Naive B cell (primary cell): ENCODE results near the gene GALNT4. TPM values are rescaled to one million over a fixed set of nuclear protein-coding genes. Genes with fewer than 3 reads are reported as not detected.

Source experiments
- ATAC-seq, 2 donors: fragments of 150-1000 bp; cut with Tn5 transposase; 2 replicates each; pipeline ENCODE4 v1.10.0; 2021; ENCODE audit warnings: low read depth in 2 of 2, mild to moderate bottlenecking in 2 of 2, moderate library complexity in 2 of 2
- DNase-seq: peaks from one replicate; pipeline ENCODE4 v3.0.0; 2022
- H3K27ac Mint-ChIP-seq, 6 donors: one replicate each; pipeline ENCODE4 v1.8.0; 2020 to 2022; ENCODE audit warnings: mild to moderate bottlenecking in 6 of 6, mixed read lengths in 6 of 6, moderate library complexity in 5 of 6, inconsistent platforms in 2 of 6
- H3K27me3 Mint-ChIP-seq, 3 donors: one replicate each; pipeline ENCODE4 v1.8.0; 2021 to 2022; ENCODE audit warnings: mixed read lengths in 3 of 3, mild to moderate bottlenecking in 1 of 3
- H3K36me3 Mint-ChIP-seq, 2 donors: one replicate each; pipeline ENCODE4 v1.8.0; 2020 to 2022; ENCODE audit warnings: mixed read lengths in 2 of 2, inconsistent platforms in 1 of 2, mild to moderate bottlenecking in 1 of 2
- H3K4me1 Mint-ChIP-seq, 3 donors: one replicate each; pipeline ENCODE4 v1.8.0; 2020 to 2022; ENCODE audit warnings: mixed read lengths in 3 of 3, inconsistent platforms in 1 of 3, mild to moderate bottlenecking in 1 of 3, moderate library complexity in 1 of 3
- H3K4me3 Mint-ChIP-seq, 8 donors: one replicate each; pipeline ENCODE4 v1.8.0; 2020 to 2022; ENCODE audit warnings: mild to moderate bottlenecking in 8 of 8, mixed read lengths in 8 of 8, moderate library complexity in 8 of 8, inconsistent platforms in 2 of 8
- H3K9me3 Mint-ChIP-seq, 7 donors: one replicate each; pipeline ENCODE4 v1.8.0; 2020 to 2022; ENCODE audit warnings: mixed read lengths in 7 of 7, mild to moderate bottlenecking in 5 of 7, inconsistent platforms in 2 of 7, moderate library complexity in 1 of 7
- polyA plus RNA-seq, 6 donors: library from polyadenylated mRNA; unstranded; fragments of 300-500 nt; fragmentation: Illumina TruSeq; gene quantifications; one replicate each; pipeline ENCODE4 v1.2.3, GENCODE V29; 2021; ENCODE audit warnings: low read depth in 6 of 6

Gene GALNT4
- polyA plus RNA-seq, 6 donors from 2014 or later, result 2.7 to 8.1 (median 6.6) TPM; not detected in 1

DNA sequence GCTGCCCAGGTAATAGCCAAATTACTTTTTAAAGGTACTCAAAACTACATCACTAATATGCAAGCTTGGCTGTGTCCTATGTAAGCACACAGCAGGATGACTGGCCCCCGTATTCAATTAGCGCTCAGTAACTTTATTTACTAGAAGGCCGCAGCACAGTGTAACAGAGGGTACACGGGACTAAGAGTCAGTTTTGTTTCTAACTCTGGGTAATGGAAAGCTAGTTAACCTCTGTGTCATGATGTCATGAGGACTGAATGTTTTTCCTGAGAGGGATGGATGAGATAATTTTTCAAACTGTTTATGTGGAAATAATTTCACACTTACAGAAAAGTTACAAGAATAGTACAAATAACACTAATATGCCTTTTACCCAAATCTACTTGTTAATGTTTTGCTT lies 27.1 kb downstream of the GALNT4 start:
- no peak overlapping the region for H3K4me3 Mint-ChIP-seq
- DNase-seq, result no peak
- H3K4me1 Mint-ChIP-seq, result peaks cover 41 to 53% (median 43%) of the 10 kb centered on the region in 3 donors
- no peak for ATAC-seq
- no peaks in the 10 kb centered on the region for H3K9me3 Mint-ChIP-seq
- peaks cover 17% of the 10 kb centered on the region in 2 donors for H3K36me3 Mint-ChIP-seq
- no peaks in the 10 kb centered on the region for H3K27me3 Mint-ChIP-seq
- H3K27ac Mint-ChIP-seq, result no peak overlapping the region

DNA sequence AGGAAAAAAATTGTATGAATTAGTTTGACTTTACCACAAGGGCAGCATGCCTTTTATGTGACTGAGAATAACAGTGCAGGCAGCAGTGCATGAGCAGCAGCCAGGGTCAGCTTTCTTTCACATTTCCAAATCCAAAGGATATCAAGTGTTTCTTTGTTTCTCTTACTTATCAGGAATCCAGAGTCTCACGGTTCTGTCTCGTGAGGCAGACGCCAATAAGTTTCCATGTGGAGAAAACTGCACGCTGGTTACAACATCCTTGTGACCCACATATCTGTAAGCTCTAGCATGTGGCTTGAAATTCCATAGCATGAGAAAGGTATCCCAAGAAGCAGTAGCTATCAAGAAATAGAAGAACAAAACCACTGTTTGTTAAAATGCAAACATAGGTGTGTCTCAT lies 27.6 kb downstream of the GALNT4 start:
- no peak for ATAC-seq
- no peak for DNase-seq
- Mint-ChIP-seq H3K27ac (no peak overlapping the region), H3K4me1 (peaks cover 41 to 51% (median 44%) of the 10 kb centered on the region in 3 donors), H3K36me3 (peaks cover 12 to 17% of the 10 kb centered on the region in 2 donors), H3K4me3 (no peak overlapping the region), H3K27me3 (no peaks in the 10 kb centered on the region), H3K9me3 (no peaks in the 10 kb centered on the region)

DNA sequence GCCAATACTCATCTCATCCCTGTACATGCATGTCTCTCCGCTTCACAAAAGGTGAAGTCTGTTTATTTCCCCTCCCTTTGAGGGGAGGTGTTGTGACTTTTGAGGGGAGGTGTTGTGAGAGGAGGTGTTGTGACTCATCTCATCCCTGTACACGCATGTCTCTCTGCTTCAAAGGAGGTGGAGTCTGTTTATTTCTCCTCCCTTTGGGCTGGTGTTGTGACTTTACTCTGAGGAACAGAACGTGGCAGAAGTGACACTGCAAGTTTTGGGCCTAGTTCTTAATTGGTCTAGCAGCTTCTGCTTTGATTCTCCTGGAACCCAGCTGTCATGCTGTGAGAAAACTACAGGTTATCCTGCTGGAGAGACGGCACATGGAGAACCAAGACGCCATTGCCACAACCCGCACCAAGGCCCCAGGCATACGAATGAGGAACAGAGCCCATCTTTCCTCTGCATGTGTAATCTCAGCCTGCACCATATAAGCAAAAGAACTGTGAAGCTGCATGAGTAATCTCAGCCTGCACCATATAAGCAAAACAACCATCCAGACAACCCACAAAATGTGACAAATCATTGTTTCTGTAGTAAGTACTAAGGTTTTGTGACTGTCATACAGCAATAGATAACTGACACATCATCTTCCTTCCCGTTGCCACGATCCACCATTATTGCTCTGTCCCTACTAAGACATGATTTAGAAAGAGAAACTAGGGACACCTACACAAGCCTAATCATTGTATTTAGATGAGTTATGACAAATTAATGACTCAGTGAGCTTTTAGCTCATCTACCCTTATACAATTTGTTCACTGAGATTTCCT lies 30.0 kb downstream of the GALNT4 start:
- peak overlapping the region in 7 of 8 donors; percentile 32 to 87 (median 70) for H3K4me3 Mint-ChIP-seq
- H3K4me1 Mint-ChIP-seq, result peaks cover 36 to 46% (median 42%) of the 10 kb centered on the region in 3 donors
- peak overlapping the region; percentile 16 to 97 (median 71) for H3K27ac Mint-ChIP-seq
- no peaks in the 10 kb centered on the region for H3K9me3 Mint-ChIP-seq
- H3K27me3 Mint-ChIP-seq, result no peaks in the 10 kb centered on the region
- DNase-seq (no peak), ATAC-seq (peak; percentile 21 to 46)
- peaks cover 5 to 21% of the 10 kb centered on the region in 2 donors for H3K36me3 Mint-ChIP-seq

DNA sequence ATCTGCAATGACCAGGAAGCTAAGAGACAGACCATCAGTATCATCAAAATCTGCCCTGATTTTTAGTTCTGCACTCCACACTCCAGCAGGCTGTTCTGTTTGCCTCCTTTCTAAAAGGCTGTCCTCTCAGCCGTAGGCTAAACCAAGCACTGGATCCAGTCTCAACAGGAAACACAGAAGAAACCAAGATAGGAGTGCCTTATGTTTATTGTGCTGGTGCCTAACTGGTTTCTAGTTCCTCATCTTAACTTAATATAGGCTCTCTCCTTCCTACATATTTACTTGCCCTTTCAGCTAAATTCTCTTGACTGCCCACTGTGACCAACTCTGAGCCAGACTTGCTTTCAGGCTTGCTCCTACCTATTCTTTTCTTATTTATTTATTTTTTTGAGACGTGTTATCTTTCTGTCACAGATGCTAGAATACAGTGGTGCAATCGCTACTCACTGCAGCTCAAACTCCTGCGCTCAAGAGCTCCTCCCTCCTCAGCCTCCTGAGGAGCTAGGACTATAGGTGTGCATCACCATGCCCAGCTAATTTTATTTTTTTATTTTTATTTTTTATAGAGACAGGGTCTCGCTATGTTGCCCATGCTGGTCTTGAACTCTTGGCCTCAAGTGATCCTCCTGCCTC lies 30.8 kb downstream of the GALNT4 start:
- no peaks in the 10 kb centered on the region for H3K9me3 Mint-ChIP-seq
- peaks cover 33 to 43% (median 38%) of the 10 kb centered on the region in 3 donors for H3K4me1 Mint-ChIP-seq
- peaks cover 12 to 17% of the 10 kb centered on the region in 2 donors for H3K36me3 Mint-ChIP-seq
- H3K4me3 Mint-ChIP-seq, result peak overlapping the region; percentile 9 to 87 (median 57)
- DNase-seq, result peak; percentile 30
- H3K27me3 Mint-ChIP-seq, result no peaks in the 10 kb centered on the region
- peak; percentile 78 to 91 for ATAC-seq
- H3K27ac Mint-ChIP-seq, result peak overlapping the region; percentile 75 to 90 (median 86)

- DNase-seq (no peak), ATAC-seq (no peak)
- Mint-ChIP-seq H3K9me3 (no peaks in the 10 kb centered on the region), H3K36me3 (peaks cover 13 to 16% of the 10 kb centered on the region in 2 donors), H3K27ac (peak overlapping the region; percentile 45 to 96 (median 77)), H3K4me3 (peak overlapping the region in 5 of 8 donors; percentile 8 to 81 (median 27)), H3K4me1 (peaks cover 31 to 43% (median 36%) of the 10 kb centered on the region in 3 donors), H3K27me3 (no peaks in the 10 kb centered on the region)
Measured at GRCh38 chr12:89492883-89493282, 31.7 kb downstream of the GALNT4 start.

- DNase-seq (no peak), ATAC-seq (no peak)
- Mint-ChIP-seq H3K4me1 (peaks cover 28 to 38% (median 32%) of the 10 kb centered on the region in 3 donors), H3K27ac (peak overlapping the region in 3 of 6 donors; percentile 12 to 75 (median 14)), H3K9me3 (no peaks in the 10 kb centered on the region), H3K4me3 (no peak overlapping the region), H3K27me3 (no peaks in the 10 kb centered on the region), H3K36me3 (peaks cover 20 to 27% of the 10 kb centered on the region in 2 donors)
Measured at GRCh38 chr12:89490922-89491321, 33.7 kb downstream of the GALNT4 start.

- Mint-ChIP-seq H3K27ac (no peak overlapping the region), H3K9me3 (no peaks in the 10 kb centered on the region), H3K27me3 (no peaks in the 10 kb centered on the region), H3K4me1 (peaks cover 0 to 7% (median 0%) of the 10 kb centered on the region in 3 donors), H3K4me3 (no peak overlapping the region), H3K36me3 (peaks cover 15 to 27% of the 10 kb centered on the region in 2 donors)
- ATAC-seq, result no peak
- DNase-seq, result no peak
Measured at GRCh38 chr12:89486264-89486663, 38.3 kb downstream of the GALNT4 start.

- Mint-ChIP-seq H3K27ac (peak overlapping the region in 1 of 6 donors; percentile 89), H3K27me3 (no peaks in the 10 kb centered on the region), H3K36me3 (peaks cover 9 to 22% of the 10 kb centered on the region in 2 donors), H3K9me3 (no peaks in the 10 kb centered on the region), H3K4me3 (no peak overlapping the region), H3K4me1 (peaks cover 0 to 7% (median 0%) of the 10 kb centered on the region in 3 donors)
- DNase-seq (no peak), ATAC-seq (no peak)
Measured at GRCh38 chr12:89484470-89484869, 40.1 kb downstream of the GALNT4 start.

GRCh38 chr12:89481213-89481914 lies 43.2 kb downstream of the GALNT4 start:
- Mint-ChIP-seq H3K36me3 (peaks cover 4 to 6% of the 10 kb centered on the region in 2 donors), H3K9me3 (no peaks in the 10 kb centered on the region), H3K27me3 (no peaks in the 10 kb centered on the region), H3K4me3 (no peak overlapping the region), H3K27ac (peak overlapping the region in 1 of 6 donors; percentile 16), H3K4me1 (peaks cover 5 to 17% (median 9%) of the 10 kb centered on the region in 3 donors)
- DNase-seq, result no peak
- ATAC-seq, result no peak

GRCh38 chr12:89479982-89480381 lies 44.6 kb downstream of the GALNT4 start:
- DNase-seq, result no peak
- Mint-ChIP-seq H3K27me3 (no peaks in the 10 kb centered on the region), H3K27ac (no peak overlapping the region), H3K36me3 (no peaks in the 10 kb centered on the region), H3K4me1 (peaks cover 5 to 20% (median 10%) of the 10 kb centered on the region in 3 donors), H3K9me3 (no peaks in the 10 kb centered on the region), H3K4me3 (no peak overlapping the region)
- ATAC-seq, result no peak

DNA sequence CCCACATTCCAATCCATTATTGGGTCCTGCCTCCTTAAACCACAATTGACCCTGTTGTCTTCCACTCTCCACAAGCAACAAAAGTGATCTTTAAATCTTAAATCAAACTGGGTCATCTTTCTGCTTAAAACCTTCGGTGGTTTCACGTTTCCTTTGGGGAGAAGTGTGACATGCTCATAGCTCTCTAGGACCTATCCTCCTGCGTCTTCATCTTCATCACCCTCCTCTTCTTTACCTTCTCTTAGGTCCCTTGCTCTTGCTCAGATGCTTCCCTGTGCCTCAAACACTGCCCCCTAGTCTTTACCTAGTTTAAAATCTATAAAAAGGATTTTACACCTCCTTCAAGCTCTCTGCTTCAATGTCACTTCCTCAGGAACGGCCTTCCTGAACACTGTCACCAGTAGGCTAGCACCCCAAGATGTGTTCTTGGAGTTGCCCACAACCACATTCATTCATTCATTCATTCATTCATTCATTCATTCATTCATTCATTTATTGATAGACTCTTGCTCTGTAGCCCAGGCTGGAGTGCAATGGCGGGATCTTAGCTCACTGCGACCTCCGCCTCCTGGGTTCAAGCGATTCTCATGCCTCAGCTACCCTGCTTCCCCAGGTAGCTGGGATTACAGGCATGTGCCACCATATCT lies 46.8 kb downstream of the GALNT4 start:
- Mint-ChIP-seq H3K36me3 (no peaks in the 10 kb centered on the region), H3K27ac (peak overlapping the region in 5 of 6 donors; percentile 1 to 86 (median 34)), H3K4me3 (no peak overlapping the region), H3K4me1 (peaks cover 5 to 27% (median 14%) of the 10 kb centered on the region in 3 donors), H3K9me3 (no peaks in the 10 kb centered on the region), H3K27me3 (no peaks in the 10 kb centered on the region)
- ATAC-seq (no peak), DNase-seq (no peak)

GRCh38 chr12:89476904-89477595 lies 47.5 kb downstream of the GALNT4 start:
- Mint-ChIP-seq H3K9me3 (no peaks in the 10 kb centered on the region), H3K36me3 (no peaks in the 10 kb centered on the region), H3K4me1 (peaks cover 5 to 24% (median 14%) of the 10 kb centered on the region in 3 donors), H3K4me3 (peak overlapping the region in 1 of 8 donors; percentile 29), H3K27me3 (no peaks in the 10 kb centered on the region), H3K27ac (peak overlapping the region in 5 of 6 donors; percentile 21 to 62 (median 34))
- ATAC-seq (no peak), DNase-seq (no peak)
